Pulmonary artery endothelial cell (primary cell): ENCODE results near the gene RSPRY1. TPM values are rescaled to one million over a fixed set of nuclear protein-coding genes. Genes with fewer than 3 reads are reported as not detected.

Experiments
- total RNA-seq: library from RNA; depleted of rRNA; stranded (reverse); fragments of >200 nt; gene quantifications from 2 replicates; pipeline ENCODE4 v1.2.3, GENCODE V29; 2014

The RSPRY1 gene
- total RNA-seq, 1 donor from 2014 or later: 65.5 TPM

Other genes with a start within 250 kb of the RSPRY1 start
- 0.14 and 0.33 TPM in 2 replicates for gene CETP, start 224.4 kb upstream of the RSPRY1 start, total RNA-seq
- 10.2 and 16.8 TPM in 2 replicates for gene NLRC5, start 196.8 kb upstream of the RSPRY1 start, total RNA-seq
- 70.8 and 73.7 TPM in 2 replicates for gene CPNE2, start 93.7 kb upstream of the RSPRY1 start, total RNA-seq
- gene PSME3IP1, start 290 bp upstream of the RSPRY1 start, total RNA-seq: 67.7 and 79.1 TPM in 2 replicates
- 92.6 and 94.5 TPM in 2 replicates for gene ARL2BP, start 58.9 kb downstream of the RSPRY1 start, total RNA-seq
- 1.5 and 8.4 TPM in 2 replicates for gene PLLP, start 98.3 kb downstream of the RSPRY1 start, total RNA-seq
- gene CCL22, start 172.5 kb downstream of the RSPRY1 start, total RNA-seq: not detected in 2 replicates
- gene CX3CL1, start 186.2 kb downstream of the RSPRY1 start, total RNA-seq: 2.1 and 3.0 TPM in 2 replicates
- gene CCL17, start 218.4 kb downstream of the RSPRY1 start, total RNA-seq: not detected in 2 replicates